B cell (primary cell): ENCODE data around the gene SPHK1. TPM values are rescaled to one million over a fixed set of nuclear protein-coding genes. Genes with fewer than 3 reads are reported as not detected.
A peak's percentile ranks its signal among the peaks of the same experiment; 100 is the strongest.

Source experiments
- ATAC-seq: fragments of 200-7000 bp; cut with Tn5 transposase; one replicate; pipeline ENCODE4 v1.10.0; 2021; ENCODE audit warnings: low read depth, mild to moderate bottlenecking, moderate number of reproducible peaks, moderate library complexity
- CTCF ChIA-PET: fragments of 350-600 bp; sonication (Branson Sonifier 250); formaldehyde crosslinking; loops from one replicate; lab custom pipeline; 2021; ENCODE audit warnings: antibody characterized with exemption, inconsistent platforms; lab: Charles Lee
- POLR2A ChIA-PET: fragments of 350-600 bp; sonication (Branson Sonifier 250); formaldehyde crosslinking; loops from one replicate; lab custom pipeline; 2021; ENCODE audit warnings: antibody characterized with exemption; lab: Charles Lee
- DNase-seq: peaks from one replicate; pipeline ENCODE4 v3.0.0; 2013
- H2AFZ ChIP-seq: 2 replicates; pipeline ENCODE4 v1.6.1; 2012; ENCODE audit warnings: mild to moderate bottlenecking, low read depth, low read length; ENCODE audit not compliant: insufficient read depth, poor library complexity, severe bottlenecking
- H3K27ac ChIP-seq, 2 donors: 1 replicate in 1 of 2; 2 replicates in 1 of 2; pipeline ENCODE4 v1.5.1; 2012 to 2013; ENCODE audit warnings: low read length in 2 of 2, mild to moderate bottlenecking in 2 of 2, moderate library complexity in 1 of 2
- H3K27me3 ChIP-seq, 4 experiments: fragments of 200-600 bp in 1 of 4; sonication (generic) in 1 of 4; replicated peaks in 1 of 4; 1 replicate in 2 of 4; 2 replicates in 2 of 4; pipeline versions ENCODE4 v1.6.1 to v1.7.0; 2013 to 2016; ENCODE audit warnings: low read length in 3 of 4, mild to moderate bottlenecking in 2 of 4, mixed read lengths in 1 of 4, moderate library complexity in 1 of 4; ENCODE audit not compliant: insufficient read depth in 4 of 4, control insufficient read depth in 3 of 4; ENCODE audit errors: control extremely low read depth in 1 of 4
- H3K36me3 ChIP-seq, 2 experiments: replicated peaks in 1 of 2; 1 replicate in 1 of 2; 2 replicates in 1 of 2; pipeline versions ENCODE4 v1.6.1 to v1.7.1; 2013; ENCODE audit warnings: low read length in 1 of 2; ENCODE audit not compliant: insufficient read depth in 2 of 2, control insufficient read depth in 1 of 2; ENCODE audit errors: control extremely low read depth in 1 of 2, extremely low read depth in 1 of 2
- H3K4me1 ChIP-seq, 2 donors: fragments of 200-600 bp in 1 of 2; sonication (generic) in 1 of 2; 1 replicate in 1 of 2; 2 replicates in 1 of 2; pipeline versions ENCODE4 v1.5.1 to v1.6.1; 2013 to 2017; ENCODE audit warnings: low read length in 2 of 2; ENCODE audit not compliant: control insufficient read depth in 2 of 2, insufficient read depth in 2 of 2
- H3K4me2 ChIP-seq: replicated peaks from 2 replicates; pipeline ENCODE3; 2012; ENCODE audit warnings: mild to moderate bottlenecking, low read depth, low read length; ENCODE audit not compliant: poor library complexity, severe bottlenecking
- H3K4me3 ChIP-seq, 5 experiments: fragments of 200-600 bp in 1 of 5; sonication (generic) in 1 of 5; 1 replicate in 3 of 5; 2 replicates in 2 of 5; pipeline versions ENCODE4 v1.5.1 to v1.7.0; 2011 to 2016; ENCODE audit warnings: low read length in 4 of 5, mild to moderate bottlenecking in 4 of 5, low read depth in 2 of 5, control low read depth in 1 of 5, moderate library complexity in 1 of 5; ENCODE audit not compliant: insufficient read depth in 1 of 5; ENCODE audit errors: control extremely low read depth in 1 of 5, extremely low read depth in 1 of 5
- H3K79me2 ChIP-seq: fragments of 200-600 bp; sonication (generic); one replicate; pipeline ENCODE4 v1.6.0; 2016; ENCODE audit warnings: low read length; ENCODE audit not compliant: control insufficient read depth, insufficient read depth
- H3K9ac ChIP-seq: fragments of 200-600 bp; sonication (generic); 2 replicates; pipeline ENCODE4 v1.6.1; 2017; ENCODE audit warnings: mild to moderate bottlenecking, low read length, moderate library complexity
- H3K9me3 ChIP-seq, 3 donors: one replicate each; pipeline versions ENCODE4 v1.6.1 to v1.7.1; 2013; ENCODE audit warnings: low read length in 2 of 3; ENCODE audit not compliant: control insufficient read depth in 2 of 3, insufficient read depth in 1 of 3; ENCODE audit errors: control extremely low read depth in 1 of 3
- H4K20me1 ChIP-seq: 2 replicates; pipeline ENCODE4 v1.6.0; 2012; ENCODE audit warnings: mild to moderate bottlenecking, low read length; ENCODE audit not compliant: insufficient read depth, control insufficient read depth, poor library complexity, severe bottlenecking
- H3K27ac Mint-ChIP-seq: one replicate; pipeline ENCODE4 v1.8.0; 2021; ENCODE audit warnings: mixed read lengths
- H3K27me3 Mint-ChIP-seq: one replicate; pipeline ENCODE4 v1.8.0; 2021; ENCODE audit warnings: mixed read lengths
- H3K4me1 Mint-ChIP-seq: one replicate; pipeline ENCODE4 v1.8.0; 2021; ENCODE audit warnings: mixed read lengths
- H3K4me3 Mint-ChIP-seq: one replicate; pipeline ENCODE4 v1.8.0; 2021; ENCODE audit warnings: mixed read lengths
- H3K9me3 Mint-ChIP-seq: one replicate; pipeline ENCODE4 v1.8.0; 2022; ENCODE audit warnings: mixed read lengths; ENCODE audit not compliant: insufficient read depth
- EZH2 ChIP-seq: IDR thresholded peaks from 2 replicates; pipeline ENCODE4 v1.6.1; 2012; ENCODE audit warnings: borderline replicate concordance, low read depth, mild to moderate bottlenecking, moderate library complexity, low read length; ENCODE audit not compliant: insufficient read depth, poor library complexity, severe bottlenecking
- WGBS: methylation state at CpG from one replicate; pipeline ENCODE4 v1.1.5; 2013; ENCODE audit warnings: missing lambda C conversion rate; ENCODE audit not compliant: insufficient coverage; 5-methylcytosine and 5-hydroxymethylcytosine counted together
- intact Hi-C: fragments of 100-400 bp; cut with micrococcal nuclease; formaldehyde crosslinking; loops from one replicate; pipeline ENCODE4 v1.10.0; 2022
- polyA plus RNA-seq: library from polyadenylated mRNA; depleted of rRNA; stranded (reverse); fragments of >200 nt; gene quantifications from 2 replicates; pipeline ENCODE4 v1.2.3, GENCODE V29; 2012
- total RNA-seq, 2 donors: library from RNA; stranded (reverse); fragments of 120-200 nt in 1 of 2; gene quantifications; 1 replicate in 1 of 2; 2 replicates in 1 of 2; pipeline versions ENCODE4 v1.2.3 to v1.2.4, GENCODE V29; 2013 to 2022
- TF ChIP-seq, protein P1 (sequence below): fragments of 200-600 bp; IDR thresholded peaks from one replicate; pipeline ENCODE4 v1.8.0; 2022; ENCODE audit warnings: antibody characterized with exemption, mild to moderate bottlenecking

SPHK1 gene
- total and polyA plus RNA-seq, 2 donors (not counting 1 experiment from before 2014, with no cell fraction given) = 1.1 to 2.4 TPM

DNA sequence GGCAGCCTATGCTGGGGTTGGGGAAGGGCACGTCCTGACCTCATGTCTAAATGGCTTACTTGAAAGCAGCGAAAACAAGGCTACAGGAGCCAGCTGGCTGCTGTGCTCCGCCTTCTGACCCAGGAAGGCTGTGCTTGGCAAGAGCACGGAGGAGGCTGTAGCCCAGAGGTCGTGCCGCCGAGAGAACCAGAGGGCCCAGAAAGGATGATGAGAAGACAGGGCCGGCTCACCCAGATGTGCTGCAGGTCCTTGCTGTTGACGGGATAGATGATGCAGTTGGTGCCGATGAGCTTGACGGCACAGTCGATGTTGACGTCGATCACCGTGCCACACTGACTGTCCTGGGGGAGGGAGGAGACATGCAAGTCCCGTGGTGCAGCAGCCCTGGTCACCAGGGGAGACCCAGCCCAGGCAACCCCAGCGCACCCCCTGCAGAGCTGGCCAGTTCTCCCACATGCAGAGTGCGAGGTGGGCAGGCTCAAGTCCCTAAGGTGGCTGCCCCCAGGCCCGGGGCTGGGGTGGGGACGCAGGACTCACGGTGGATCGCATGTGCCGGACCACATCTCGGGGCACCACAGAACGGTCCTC is 20.7 kb downstream of the SPHK1 start:
- Histone ChIP-seq H3K4me1 (peaks cover 37 to 41% of the 10 kb centered on the region in 2 donors), H3K27me3 (no peaks in the 10 kb centered on the region), H3K9me3 (no peaks in the 10 kb centered on the region), H3K36me3 (peaks cover 0 to 53% of the 10 kb centered on the region in 2 experiments), H3K4me3 (no peak overlapping the region), H3K4me2 (peak overlapping the region; percentile 48), H3K9ac (no peak overlapping the region), H3K27ac (no peak overlapping the region), H4K20me1 (peaks cover 62% of the 10 kb centered on the region), H2AFZ (no peak overlapping the region), H3K79me2 (peaks cover 78% of the 10 kb centered on the region)
- no peak overlapping the region for H3K27ac Mint-ChIP-seq
- ATAC-seq = no peak
- intact Hi-C loops = no loop called here
- TF ChIP-seq, protein P1, sequence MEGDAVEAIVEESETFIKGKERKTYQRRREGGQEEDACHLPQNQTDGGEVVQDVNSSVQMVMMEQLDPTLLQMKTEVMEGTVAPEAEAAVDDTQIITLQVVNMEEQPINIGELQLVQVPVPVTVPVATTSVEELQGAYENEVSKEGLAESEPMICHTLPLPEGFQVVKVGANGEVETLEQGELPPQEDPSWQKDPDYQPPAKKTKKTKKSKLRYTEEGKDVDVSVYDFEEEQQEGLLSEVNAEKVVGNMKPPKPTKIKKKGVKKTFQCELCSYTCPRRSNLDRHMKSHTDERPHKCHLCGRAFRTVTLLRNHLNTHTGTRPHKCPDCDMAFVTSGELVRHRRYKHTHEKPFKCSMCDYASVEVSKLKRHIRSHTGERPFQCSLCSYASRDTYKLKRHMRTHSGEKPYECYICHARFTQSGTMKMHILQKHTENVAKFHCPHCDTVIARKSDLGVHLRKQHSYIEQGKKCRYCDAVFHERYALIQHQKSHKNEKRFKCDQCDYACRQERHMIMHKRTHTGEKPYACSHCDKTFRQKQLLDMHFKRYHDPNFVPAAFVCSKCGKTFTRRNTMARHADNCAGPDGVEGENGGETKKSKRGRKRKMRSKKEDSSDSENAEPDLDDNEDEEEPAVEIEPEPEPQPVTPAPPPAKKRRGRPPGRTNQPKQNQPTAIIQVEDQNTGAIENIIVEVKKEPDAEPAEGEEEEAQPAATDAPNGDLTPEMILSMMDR = no peak
- no peak for TF ChIP-seq EZH2
- DNase-seq = no peak
- ChIA-PET CTCF (interaction anchor here (0.6 to 17.6 kb wide), 11 partner anchors 9 to 274 kb away, joined by 3 to 265 read pairs (median 4); partner anchors contain the start of genes AANAT, SPHK1 and UBE2O), POLR2A (interaction anchor here (1.2 kb wide), 1 partner anchor 91 kb away, joined by 3 read pairs; no protein-coding TSS in a partner anchor)
- peak overlapping the region; percentile 29 for H3K4me3 Mint-ChIP-seq
- peaks cover 47% of the 10 kb centered on the region for H3K4me1 Mint-ChIP-seq
- 98% methylated on average over 21 of the region's 25 CpGs for WGBS
- H3K9me3 Mint-ChIP-seq = no peaks in the 10 kb centered on the region
- H3K27me3 Mint-ChIP-seq = no peaks in the 10 kb centered on the region

DNA sequence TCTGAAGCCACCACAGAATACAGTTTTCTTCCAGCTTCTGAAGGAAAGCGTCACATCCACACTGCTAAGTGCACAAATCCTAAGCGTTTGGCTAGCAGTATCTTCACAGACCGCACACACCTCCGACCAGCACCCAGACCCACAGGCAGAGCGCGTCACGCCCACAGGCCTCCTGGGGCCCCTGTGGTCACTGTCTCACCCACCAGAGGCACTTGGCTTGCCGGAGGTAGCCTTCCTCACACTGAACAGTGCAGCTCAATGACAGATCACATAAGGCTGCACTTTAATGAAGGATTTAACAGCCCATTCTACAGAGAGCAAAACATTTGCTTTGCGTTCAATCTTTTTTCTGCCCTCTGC is 21.2 kb downstream of the SPHK1 start:
- H3K4me3 ChIP-seq = no peak overlapping the region
- TF ChIP-seq EZH2 = no peak
- TF ChIP-seq, protein P1 = no peak
- ChIA-PET POLR2A (interaction anchor here (0.5 to 1.2 kb wide), 3 partner anchors 18 to 90 kb away, joined by 3 read pairs; no protein-coding TSS in a partner anchor), CTCF (interaction anchor here (1.0 to 17.6 kb wide), 11 partner anchors 8 to 102 kb away, joined by 3 to 265 read pairs (median 5); partner anchors contain the start of genes AANAT, SPHK1 and UBE2O)
- H3K9ac ChIP-seq = no peak overlapping the region
- Mint-ChIP-seq H3K9me3 (no peaks in the 10 kb centered on the region), H3K4me1 (peaks cover 47% of the 10 kb centered on the region), H3K27ac (peak overlapping the region; percentile 26), H3K27me3 (no peaks in the 10 kb centered on the region), H3K4me3 (no peak overlapping the region)
- peaks cover 0 to 49% of the 10 kb centered on the region in 2 experiments for H3K36me3 ChIP-seq
- H3K79me2 ChIP-seq = peaks cover 78% of the 10 kb centered on the region
- DNase-seq (no peak), ATAC-seq (peak; percentile 28)
- H3K9me3 ChIP-seq = no peaks in the 10 kb centered on the region
- H2AFZ ChIP-seq = no peak overlapping the region
- peak overlapping the region; percentile 48 for H3K4me2 ChIP-seq
- H3K27ac ChIP-seq = peak overlapping the region in 1 of 2 donors; percentile 46
- 36% methylated on average over 8 of the region's 9 CpGs for WGBS
- intact Hi-C loops = no loop called here
- no peaks in the 10 kb centered on the region for H3K27me3 ChIP-seq
- H4K20me1 ChIP-seq = peaks cover 60% of the 10 kb centered on the region
- peaks cover 37 to 41% of the 10 kb centered on the region in 2 donors for H3K4me1 ChIP-seq
